ENCODE results near the gene PRKCD. TPM values are rescaled to one million over a fixed set of nuclear protein-coding genes. Genes with fewer than 3 reads are reported as not detected.

The PRKCD gene
- total RNA-seq, 2 donors from 2014 or later, result 11.1 to 14.8 TPM

- Histone ChIP-seq H3K27me3 (no peaks in the 10 kb centered on the region), H3K4me1 (no peaks in the 10 kb centered on the region), H3K9me3 (no peaks in the 10 kb centered on the region), H3K27ac (no peak overlapping the region), H3K36me3 (peaks cover 79% of the 10 kb centered on the region), H3K4me3 (no peak overlapping the region)
- no peak for DNase-seq (ENCODE audit: low spot score)
- TF ChIP-seq CTCF (IDR thresholded peaks at IDR 0.05), result no peak
Measured at GRCh38 chr3:53184701-53185100, 23.7 kb downstream of the PRKCD start.

GRCh38 chr3:53185761-53186465 is 24.9 kb downstream of the PRKCD start:
- H3K4me1 ChIP-seq, result no peaks in the 10 kb centered on the region
- H3K36me3 ChIP-seq, result peaks cover 72% of the 10 kb centered on the region
- no peak for DNase-seq (ENCODE audit: low spot score)
- H3K9me3 ChIP-seq, result no peaks in the 10 kb centered on the region
- H3K27me3 ChIP-seq, result no peaks in the 10 kb centered on the region
- H3K27ac ChIP-seq, result no peak overlapping the region
- H3K4me3 ChIP-seq, result no peak overlapping the region
- no peak for TF ChIP-seq CTCF (IDR thresholded peaks at IDR 0.05)

- Histone ChIP-seq H3K27ac (no peak overlapping the region), H3K27me3 (no peaks in the 10 kb centered on the region), H3K4me3 (no peak overlapping the region), H3K4me1 (no peaks in the 10 kb centered on the region), H3K36me3 (peaks cover 64% of the 10 kb centered on the region), H3K9me3 (no peaks in the 10 kb centered on the region)
- no peak for TF ChIP-seq CTCF (IDR thresholded peaks at IDR 0.05)
- no peak for DNase-seq (ENCODE audit: low spot score)
Measured at GRCh38 chr3:53186726-53187125, 25.7 kb downstream of the PRKCD start.

- Histone ChIP-seq H3K4me1 (no peaks in the 10 kb centered on the region), H3K9me3 (no peaks in the 10 kb centered on the region), H3K27ac (no peak overlapping the region), H3K4me3 (no peak overlapping the region), H3K36me3 (peaks cover 64% of the 10 kb centered on the region), H3K27me3 (no peaks in the 10 kb centered on the region)
- DNase-seq (ENCODE audit: low spot score), result no peak
- TF ChIP-seq CTCF (IDR thresholded peaks at IDR 0.05), result no peak
Measured at GRCh38 chr3:53187430-53187829, 26.4 kb downstream of the PRKCD start.

- peaks cover 0 to 1% of the 10 kb centered on the region in 2 donors for H3K4me1 ChIP-seq
- H3K27me3 ChIP-seq, result no peaks in the 10 kb centered on the region
- no peak for TF ChIP-seq CTCF (IDR thresholded peaks at IDR 0.05)
- peaks cover 61% of the 10 kb centered on the region for H3K36me3 ChIP-seq
- H3K4me3 ChIP-seq, result no peak overlapping the region
- H3K27ac ChIP-seq, result no peak overlapping the region
- no peaks in the 10 kb centered on the region for H3K9me3 ChIP-seq
- no peak for DNase-seq (ENCODE audit: low spot score)
Measured at GRCh38 chr3:53188136-53188685, 27.2 kb downstream of the PRKCD start.
